CD4-positive, alpha-beta T cell treated with Interleukin-2 at 100 ng/mL for 4 hours (primary cell): Measurements from ENCODE around the gene CCNB1.
"Not testable (repeated sequence)": the region's sequence is repeated elsewhere in the genome, so short reads cannot be mapped to it uniquely, and the experiment has no call there.

Experiments used
- DNase-seq: peaks from one replicate; pipeline ENCODE4 v3.0.0-alpha.2; 2020; ENCODE audit warnings: low spot score

CCNB1 gene

GRCh38 chr5:69187342-69187741, 20.4 kb downstream of the CCNB1 start:
- no peak for DNase-seq

GRCh38 chr5:69188811-69189161, 21.8 kb downstream of the CCNB1 start:
- DNase-seq: no peak

- peak; percentile 93 for DNase-seq
Measured at GRCh38 chr5:69189162-69190086, 22.5 kb downstream of the CCNB1 start, which contains the start of gene CENPH. Gene CENPH (plus strand): TSS chr5:69189583. CDS start chr5:69189635, 52 bp downstream.

- no peak for DNase-seq
Measured at GRCh38 chr5:69202497-69202896, 35.5 kb downstream of the CCNB1 start.

- DNase-seq: no peak
Measured at GRCh38 chr5:69206528-69207190, 39.7 kb downstream of the CCNB1 start.

GRCh38 chr5:69209602-69210001, 42.7 kb downstream of the CCNB1 start:
- no peak for DNase-seq

- no peak for DNase-seq
Measured at GRCh38 chr5:69211200-69211599, 44.2 kb downstream of the CCNB1 start.

GRCh38 chr5:69212022-69212421, 45.1 kb downstream of the CCNB1 start:
- DNase-seq: no peak

GRCh38 chr5:69213513-69214215, 46.7 kb downstream of the CCNB1 start:
- no peak for DNase-seq

- peak; percentile 2 for DNase-seq
Measured at GRCh38 chr5:69217151-69217511, 50.2 kb downstream of the CCNB1 start.

GRCh38 chr5:69217548-69218526, 50.9 kb downstream of the CCNB1 start:
- peak; percentile 96 for DNase-seq

- no peak for DNase-seq
Measured at GRCh38 chr5:69219939-69220338, 53.0 kb downstream of the CCNB1 start.

GRCh38 chr5:69220371-69220770, 53.4 kb downstream of the CCNB1 start:
- DNase-seq: not testable (repeated sequence)

- not testable (repeated sequence) for DNase-seq
Measured at GRCh38 chr5:69220833-69221232, 53.9 kb downstream of the CCNB1 start.

GRCh38 chr5:69224520-69224919, 57.6 kb downstream of the CCNB1 start:
- DNase-seq: no peak

- no peak for DNase-seq
Measured at GRCh38 chr5:69225860-69226259, 58.9 kb downstream of the CCNB1 start.
